Cardiac fibroblast (primary cell): Measurements from ENCODE around the gene CLIC1.

Source experiments
- DNase-seq, 2 donors: peaks; one replicate each; pipeline versions ENCODE4 v3.0.0 to v3.0.0-alpha.2; 2010; ENCODE audit warnings: low read depth in 2 of 2
- H3K4me3 ChIP-seq, 2 donors: replicated peaks in 1 of 2; 1 replicate in 1 of 2; 2 replicates in 1 of 2; pipeline ENCODE4 v1.5.1; 2011; ENCODE audit warnings: low read depth in 2 of 2, low read length in 2 of 2, mild to moderate bottlenecking in 2 of 2, moderate library complexity in 1 of 2
- CTCF ChIP-seq: IDR thresholded peaks from one replicate; pipeline ENCODE4 v1.5.1; 2011; ENCODE audit warnings: low read depth, mild to moderate bottlenecking, low read length, inconsistent platforms

CLIC1 gene

GRCh38 chr6:31692353-31692752 is 44.0 kb downstream of the CLIC1 start:
- no peak overlapping the region for H3K4me3 ChIP-seq
- no peak for TF ChIP-seq CTCF

DNA sequence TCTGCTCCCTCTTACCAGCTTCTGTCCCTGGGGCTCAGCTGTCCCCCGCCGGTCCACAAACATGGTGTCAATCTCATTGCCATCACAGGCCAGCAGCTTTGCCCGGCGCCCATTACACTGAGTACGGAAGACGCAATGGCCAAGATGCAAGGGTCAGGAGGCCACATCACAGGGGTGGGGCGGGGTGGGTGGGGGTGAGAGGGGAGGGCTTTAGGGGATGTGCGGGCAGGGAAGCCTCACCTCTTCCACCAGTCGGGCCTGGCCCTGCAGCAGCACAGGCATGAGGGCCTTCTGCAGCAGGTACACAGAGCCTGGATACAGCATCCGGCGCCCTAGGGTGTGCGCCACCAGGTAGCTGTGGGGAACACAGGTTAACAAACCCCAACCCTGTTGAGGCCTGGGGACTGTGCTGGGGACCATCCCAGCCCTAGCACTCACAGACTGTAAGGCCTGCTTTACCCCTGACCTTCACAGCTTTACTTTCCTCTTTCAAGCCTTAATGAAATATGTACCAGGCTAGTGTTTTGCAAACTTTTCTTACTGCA is 44.7 kb downstream of the CLIC1 start:
- no peak for DNase-seq
- TF ChIP-seq CTCF: no peak
- H3K4me3 ChIP-seq: no peak overlapping the region

More at GRCh38 chr6:31692353-31692752, 44.0 kb downstream of the CLIC1 start:
- no peak for DNase-seq

DNA sequence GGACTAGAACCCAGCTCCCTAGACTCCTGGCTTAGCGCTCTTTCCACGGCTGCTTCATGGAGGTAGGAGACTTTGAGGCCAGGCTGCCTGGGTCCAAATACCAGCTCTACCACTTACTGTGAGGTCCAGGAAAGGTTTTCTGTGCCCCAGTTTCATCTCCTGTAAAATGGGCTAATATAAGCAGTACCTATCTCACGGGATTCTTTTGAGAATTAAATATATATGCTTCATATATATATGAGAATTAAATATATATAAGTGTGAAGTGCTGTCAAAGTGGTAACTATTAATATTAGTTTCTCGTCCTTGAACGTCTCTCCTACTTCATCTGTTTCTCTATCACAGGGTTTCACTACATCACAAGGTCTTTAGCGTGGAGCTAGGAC is 45.3 kb downstream of the CLIC1 start:
- TF ChIP-seq CTCF: no peak
- DNase-seq: no peak
- H3K4me3 ChIP-seq: no peak overlapping the region

DNA sequence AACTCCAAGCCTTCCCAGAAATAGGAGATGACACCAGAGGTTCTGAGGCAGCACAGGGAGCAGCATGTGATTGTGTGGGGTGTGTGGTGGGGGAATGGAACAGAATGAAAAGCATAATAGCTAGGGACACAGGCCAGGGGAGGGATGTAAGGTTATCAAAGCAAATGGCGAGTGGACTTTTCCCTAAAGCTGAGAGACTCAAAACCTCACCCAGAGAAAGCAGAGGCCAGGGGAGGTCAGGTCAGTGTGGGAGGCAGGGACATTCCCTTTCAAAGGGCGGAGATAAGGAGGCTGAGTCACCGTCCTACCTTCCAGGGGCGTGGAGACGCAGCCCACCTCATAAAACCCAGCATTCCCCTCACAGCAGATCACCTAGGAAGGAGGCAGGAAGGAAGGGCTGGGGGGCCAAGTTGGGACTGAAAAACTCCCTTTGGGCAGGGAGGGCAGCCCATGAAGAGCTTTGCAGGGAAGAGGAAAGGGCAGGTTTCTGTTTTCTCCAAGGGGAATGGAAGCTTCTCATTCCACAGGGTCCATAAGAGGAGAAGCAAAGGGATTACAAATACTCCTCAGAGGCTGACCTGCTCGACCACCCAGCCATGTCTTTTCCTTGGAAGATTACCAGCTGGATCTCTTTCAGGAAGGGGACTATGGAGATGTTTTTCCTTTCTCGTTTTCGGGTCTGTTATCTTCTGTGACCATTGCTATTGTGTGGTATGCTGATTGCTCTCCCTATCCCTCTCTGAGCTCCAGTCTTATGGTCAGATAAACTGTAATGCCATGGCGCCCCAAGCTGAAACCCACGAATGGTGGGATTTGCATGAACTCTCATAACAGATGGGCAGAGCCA is 45.9 kb downstream of the CLIC1 start:
- TF ChIP-seq CTCF: no peak
- no peak overlapping the region for H3K4me3 ChIP-seq
- DNase-seq: no peak

DNA sequence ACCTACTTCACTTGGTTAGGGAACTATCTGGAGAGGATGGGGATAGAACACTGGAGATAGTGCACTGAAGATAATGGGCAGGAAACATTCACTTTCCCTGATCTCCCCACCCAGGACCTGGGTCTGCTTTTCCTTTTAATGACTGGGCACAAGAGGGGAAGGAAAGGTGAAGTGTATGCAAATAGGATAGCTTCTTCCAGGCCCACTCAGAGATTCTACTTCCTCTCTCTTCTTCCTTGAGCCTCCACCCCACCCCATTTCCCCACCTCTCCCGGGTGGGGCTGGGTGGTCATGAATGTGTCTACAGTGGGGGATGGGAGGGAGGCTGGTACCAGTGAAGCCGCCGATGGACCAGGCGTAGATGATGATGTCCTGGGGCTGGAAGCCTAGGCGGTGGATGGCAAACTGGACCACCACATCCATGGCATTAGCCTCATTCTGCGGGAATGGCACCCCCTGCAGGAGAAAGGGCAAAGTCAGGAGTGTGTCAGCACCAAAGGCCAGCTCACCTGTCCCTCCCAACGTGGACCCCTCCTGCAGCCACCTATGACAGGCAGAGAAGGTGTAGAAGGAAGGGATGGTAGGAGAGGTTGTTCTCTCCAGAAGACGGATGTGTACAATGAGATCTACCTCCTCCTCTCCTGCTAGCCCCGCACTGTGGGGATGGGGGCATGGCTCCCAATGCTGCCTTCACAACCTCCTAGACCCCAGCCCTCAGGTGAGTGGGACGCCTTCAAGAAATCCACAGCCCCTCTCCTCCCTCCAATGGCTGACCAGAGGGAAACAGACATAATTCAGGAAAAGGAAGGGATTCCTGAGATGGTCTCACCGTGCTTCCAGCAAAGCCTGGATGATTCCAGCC is 46.9 kb downstream of the CLIC1 start:
- no peak for DNase-seq
- TF ChIP-seq CTCF: peak; percentile 56
- no peak overlapping the region for H3K4me3 ChIP-seq

DNA sequence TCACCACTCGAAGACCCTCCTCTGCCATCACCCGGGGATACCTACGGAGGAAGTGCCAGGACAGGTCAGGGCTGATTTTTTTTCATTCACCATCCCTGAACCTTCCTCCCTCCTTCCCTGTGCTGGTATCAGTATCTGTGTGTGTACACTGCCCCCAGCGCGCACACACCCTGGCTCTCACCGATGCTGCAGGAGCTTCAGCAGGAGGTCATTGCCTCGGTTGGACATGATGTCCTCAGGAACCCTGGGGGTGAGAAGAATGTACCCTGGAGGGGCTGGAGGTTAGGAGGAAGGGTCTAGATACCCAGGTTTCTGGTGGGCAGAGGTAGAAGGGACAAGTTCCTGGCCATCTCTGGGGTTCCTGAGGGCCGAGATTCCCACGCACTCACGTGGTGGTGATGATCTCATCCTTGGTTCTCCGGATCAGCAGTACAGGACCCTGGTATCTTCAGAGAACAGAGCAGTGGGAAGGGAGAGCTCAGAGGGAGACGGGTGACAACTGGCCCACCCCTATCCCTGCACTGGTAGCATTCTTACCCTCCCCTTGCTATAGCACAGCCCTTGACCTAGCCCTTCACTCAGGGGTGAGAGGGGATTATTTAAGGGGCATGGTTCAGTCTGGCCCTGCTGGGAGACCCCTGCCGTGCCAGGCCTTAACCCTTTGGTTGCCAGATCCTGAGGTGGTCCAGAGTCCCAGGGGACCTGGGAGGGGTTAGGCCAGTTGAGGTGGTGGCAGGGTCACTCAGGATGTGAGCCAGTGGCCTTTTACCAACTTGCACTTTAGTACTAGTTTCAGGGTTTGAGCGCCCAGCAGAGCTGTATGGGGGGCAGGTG is 48.3 kb downstream of the CLIC1 start:
- DNase-seq: no peak
- H3K4me3 ChIP-seq: no peak overlapping the region
- no peak for TF ChIP-seq CTCF
